Inferior parietal cortex (tissue), 1 donor: ENCODE data around the gene ZFPM1.

ENCODE experiments used
- DNase-seq: peaks from one replicate; pipeline ENCODE4 v3.0.0-alpha.2; 2016; ENCODE audit errors: extremely low spot score

Gene ZFPM1

GRCh38 chr16:88561485-88562359 lies 108.6 kb downstream of the ZFPM1 start:
- peak; percentile 66 for DNase-seq

DNA sequence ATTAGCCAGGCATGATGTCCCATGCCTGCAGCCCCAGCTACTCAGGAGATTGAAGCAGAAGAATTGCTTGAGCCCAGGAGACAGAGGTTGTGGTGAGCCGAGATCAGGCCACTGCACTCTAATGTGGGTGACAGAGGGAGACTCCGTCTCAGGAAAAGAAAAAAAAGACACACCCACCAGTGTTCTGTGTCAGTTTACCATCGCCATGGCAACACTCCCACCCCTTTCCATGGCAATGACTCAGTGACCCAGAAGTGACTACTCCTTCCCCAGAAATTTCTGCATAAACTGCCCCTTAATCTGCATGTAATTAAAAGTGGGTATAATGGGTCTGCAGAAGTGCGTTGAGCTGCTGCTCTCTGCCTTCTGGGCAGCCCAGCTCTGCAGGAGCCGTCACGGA lies 113.1 kb downstream of the ZFPM1 start:
- no peak for DNase-seq

DNA sequence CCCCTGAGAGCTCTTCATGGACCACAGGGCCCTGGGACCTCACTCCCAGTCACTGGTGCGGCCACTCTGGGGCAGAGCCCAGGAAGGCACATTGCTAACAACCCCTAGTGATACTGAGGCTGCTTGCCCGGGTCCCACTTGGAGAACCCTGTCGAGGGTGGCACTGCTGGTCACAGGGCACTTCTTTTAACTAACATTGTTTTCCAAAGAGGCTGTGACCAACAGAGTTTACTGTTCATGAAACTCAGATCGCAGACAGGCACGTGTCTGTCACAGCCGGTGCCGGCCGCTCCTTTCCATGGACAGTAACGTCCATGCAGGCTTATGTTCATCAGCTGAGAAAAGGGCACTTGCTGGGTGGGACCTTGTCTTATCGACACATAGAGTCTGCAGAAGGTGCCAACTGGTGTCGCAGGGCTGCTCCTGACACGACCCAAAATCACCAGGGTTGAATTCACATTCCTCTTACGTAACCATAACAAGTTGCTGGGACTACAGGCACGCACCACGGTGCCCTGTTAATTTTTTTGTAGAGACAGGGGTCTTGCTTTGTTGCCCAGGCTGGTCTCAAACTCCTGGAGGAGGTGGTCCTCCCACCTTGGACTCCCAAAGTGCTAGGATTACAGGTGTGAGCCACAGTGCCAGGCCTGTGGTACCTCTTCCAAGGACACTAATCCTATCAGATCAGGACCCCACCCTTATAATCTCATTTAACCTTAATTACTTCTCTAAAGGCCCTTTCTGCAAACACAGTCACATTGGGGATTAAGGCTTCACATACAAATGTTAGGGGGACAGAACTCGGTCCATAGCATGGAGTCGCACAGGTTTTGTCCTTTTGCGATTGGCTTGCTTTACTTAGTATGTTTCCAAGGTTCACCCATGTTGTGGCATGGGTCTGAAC lies 115.9 kb downstream of the ZFPM1 start:
- no peak for DNase-seq

DNA sequence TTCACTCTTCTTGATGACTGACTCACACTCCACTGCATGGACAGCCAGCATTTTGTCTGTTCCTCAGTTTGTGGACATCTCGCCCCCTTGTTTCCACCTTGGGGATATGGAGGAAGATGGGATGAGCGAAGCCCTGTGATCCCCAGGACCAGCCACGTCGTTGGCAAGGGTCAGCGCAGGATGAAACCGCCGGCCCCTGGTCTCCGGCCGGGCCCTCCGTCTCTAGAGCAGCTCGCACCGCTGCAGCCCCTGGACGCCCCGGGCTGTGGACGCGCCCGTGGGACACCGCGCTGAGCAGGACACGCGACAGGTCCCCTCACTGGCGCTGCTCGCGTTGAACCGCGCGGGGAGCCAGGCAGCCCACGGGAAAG lies 116.5 kb downstream of the ZFPM1 start:
- no peak for DNase-seq

DNA sequence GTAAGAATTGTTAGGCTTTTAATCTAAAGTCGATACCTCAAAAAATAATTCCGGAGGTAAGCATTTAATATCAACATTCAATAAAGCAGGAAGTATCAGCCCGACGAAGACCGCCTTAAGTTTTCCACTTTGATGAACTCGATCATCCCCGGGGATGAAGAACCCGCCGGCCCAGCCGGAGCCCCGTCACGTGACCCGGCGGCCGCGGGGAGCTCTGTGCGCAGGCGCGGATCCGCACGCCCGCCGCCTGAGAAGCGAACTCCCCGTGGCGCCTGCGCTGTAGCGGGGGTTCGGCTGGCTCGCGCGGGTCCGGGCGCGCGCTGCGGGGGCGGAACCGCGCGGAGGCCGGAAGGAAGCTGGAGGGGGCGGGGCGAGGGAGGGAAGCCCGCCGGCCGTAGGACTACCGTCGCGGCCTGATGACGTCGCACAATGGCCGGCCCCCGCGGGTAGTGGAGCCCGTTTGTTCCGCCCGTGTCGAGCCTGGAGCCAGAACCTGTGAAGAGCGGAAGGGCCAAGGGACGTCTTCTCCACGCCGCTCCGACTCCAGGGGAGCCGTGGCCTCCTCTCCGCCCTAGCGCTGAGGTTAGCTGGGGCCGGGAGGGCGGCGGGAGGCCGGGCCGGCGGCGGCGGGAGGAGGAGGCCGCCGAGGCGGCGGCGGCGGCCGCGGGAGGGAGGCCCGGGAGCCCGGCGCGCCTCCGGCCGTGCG lies 117.1 kb downstream of the ZFPM1 start, which contains the start of gene ZC3H18:
TSS of gene ZC3H18 (plus strand) at position 419 of the 706 bp plus-strand sequence. CDS start 6,721 bp downstream, outside the sequence.
- DNase-seq = peak; percentile 95

GRCh38 chr16:88570691-88571092 lies 117.6 kb downstream of the ZFPM1 start:
- DNase-seq = no peak

DNA sequence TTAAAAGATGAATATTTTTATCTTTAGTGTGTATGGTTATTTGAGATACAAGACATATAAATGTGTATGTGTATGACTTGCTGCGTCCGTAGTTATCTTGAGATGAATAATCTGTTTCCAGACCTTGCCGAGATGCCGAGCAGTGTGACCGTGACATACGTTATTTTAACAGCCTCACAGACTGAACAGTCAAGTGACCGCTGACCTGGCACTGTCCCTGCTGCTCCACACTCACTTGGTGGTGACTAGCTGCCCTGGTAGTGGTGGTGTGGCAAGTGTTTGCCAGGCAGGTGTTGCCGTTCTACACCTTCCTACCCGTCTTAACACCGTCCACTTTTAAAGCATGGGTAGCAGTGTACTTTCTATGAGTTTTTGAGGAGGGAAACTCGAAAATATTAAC lies 122.2 kb downstream of the ZFPM1 start:
- no peak for DNase-seq

DNA sequence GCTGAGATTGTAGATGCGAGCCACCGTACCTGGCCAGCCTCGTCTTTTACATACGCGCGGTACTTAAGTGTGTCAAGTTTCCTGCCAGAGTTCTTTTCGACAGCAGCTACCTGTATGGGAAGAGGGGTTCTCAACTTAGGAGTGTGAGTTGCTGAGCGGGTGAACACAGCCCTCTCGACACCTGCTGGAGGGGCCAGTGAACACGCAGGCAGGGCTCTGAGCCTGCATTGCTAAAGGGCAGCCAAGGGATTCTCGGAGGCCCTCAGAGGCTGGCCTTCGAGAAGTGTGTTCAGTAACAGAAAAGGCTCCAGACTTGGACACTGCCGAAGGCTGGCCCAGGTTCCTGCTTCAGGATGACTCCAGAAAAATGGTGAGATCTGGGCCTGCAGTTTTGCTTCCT lies 123.2 kb downstream of the ZFPM1 start:
- no peak for DNase-seq

GRCh38 chr16:88577166-88577565 lies 124.1 kb downstream of the ZFPM1 start:
- DNase-seq = no peak

GRCh38 chr16:88578446-88579313 lies 125.6 kb downstream of the ZFPM1 start:
- DNase-seq = no peak

- no peak for DNase-seq
These were observed 127.3 kb downstream of the ZFPM1 start for GRCh38 chr16:88580371-88580770.

DNA sequence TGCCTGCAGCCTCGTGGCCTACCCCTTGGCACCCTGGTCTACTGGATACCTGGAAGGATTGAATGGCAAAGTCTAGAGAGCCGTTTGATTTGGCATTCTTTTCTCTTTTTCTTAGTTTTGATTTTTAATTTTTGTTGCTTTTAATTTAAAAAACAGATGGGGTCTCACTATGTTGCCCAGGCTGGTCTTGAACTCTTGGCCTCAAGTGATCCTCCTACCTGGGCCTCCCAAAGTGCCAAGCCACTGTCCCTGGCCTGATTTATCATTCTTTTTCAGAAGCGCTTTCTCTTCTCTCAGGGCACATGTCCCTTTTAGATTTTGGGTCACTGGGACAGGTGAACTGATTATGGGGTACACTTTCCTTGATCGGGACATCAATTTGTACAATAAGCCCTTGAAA lies 128.0 kb downstream of the ZFPM1 start:
- DNase-seq = no peak

DNA sequence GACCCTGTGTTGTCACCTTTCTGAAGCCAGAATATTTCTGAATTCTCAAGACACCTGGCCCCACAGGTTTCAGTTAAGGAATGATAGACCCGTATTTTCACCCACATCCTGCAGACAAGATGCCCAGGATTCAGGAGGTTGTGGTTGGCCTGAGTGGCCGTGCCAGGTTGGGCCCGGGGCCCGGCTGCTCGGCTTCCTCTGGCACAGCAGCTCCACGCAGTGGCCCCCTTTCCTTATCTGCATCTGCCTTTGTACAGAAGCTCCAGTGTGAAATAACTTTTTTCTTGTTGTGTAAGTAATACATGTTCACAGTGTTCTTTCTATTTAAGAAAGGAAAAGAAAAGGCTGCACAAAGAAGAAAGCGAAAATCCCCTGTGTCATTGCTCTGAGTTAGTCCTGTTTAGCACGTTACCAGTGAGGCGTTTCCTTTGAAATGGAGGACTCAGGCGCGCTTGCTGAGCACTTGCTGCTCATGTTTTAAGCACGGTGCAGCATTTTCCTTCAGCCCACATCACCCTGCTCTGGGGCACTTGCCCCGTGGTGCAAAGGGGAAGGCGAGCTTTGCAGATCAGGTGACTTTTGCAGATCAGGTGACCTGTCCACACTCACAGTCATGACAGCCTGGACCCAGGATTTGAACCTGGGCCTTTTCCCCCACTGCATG lies 130.0 kb downstream of the ZFPM1 start:
- no peak for DNase-seq

DNA sequence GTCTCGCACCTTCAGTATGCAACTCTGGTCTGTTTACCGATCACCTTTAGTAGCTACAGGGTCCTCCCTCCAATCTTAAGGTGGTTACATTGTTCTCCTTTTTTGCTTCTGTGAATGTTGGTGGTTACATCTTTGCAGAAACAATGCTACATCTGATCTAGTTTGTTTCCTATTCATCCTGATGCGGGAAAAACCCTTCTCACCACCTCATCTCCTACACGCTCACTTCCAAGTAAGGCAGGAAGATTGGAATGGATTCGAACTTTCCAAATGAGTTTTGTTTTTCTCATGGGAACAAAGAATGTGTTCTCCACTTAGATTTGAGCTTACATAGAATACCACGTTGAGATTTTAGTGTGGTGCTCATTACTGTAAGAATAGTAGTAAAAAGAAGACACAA lies 131.6 kb downstream of the ZFPM1 start:
- no peak for DNase-seq

DNA sequence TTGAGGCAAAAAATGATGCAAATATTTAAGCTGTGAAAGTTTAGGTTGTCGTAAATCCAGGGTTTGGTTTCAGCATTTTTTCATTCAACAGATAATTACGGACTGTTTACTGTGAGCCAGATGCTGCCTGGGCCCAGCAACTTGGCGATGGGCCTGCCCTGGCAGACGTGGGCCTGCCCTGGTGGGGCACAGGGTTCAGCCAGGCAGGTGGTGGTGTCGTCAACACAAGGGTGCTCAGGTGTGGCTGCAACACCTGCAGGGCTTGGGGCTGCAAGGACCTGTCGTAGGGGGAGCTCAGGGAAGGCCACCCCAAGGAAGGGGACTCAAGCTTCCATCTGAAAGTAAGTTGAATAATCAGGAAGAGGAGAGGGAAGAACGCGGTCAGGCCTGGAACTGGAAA lies 132.2 kb downstream of the ZFPM1 start:
- no peak for DNase-seq

DNA sequence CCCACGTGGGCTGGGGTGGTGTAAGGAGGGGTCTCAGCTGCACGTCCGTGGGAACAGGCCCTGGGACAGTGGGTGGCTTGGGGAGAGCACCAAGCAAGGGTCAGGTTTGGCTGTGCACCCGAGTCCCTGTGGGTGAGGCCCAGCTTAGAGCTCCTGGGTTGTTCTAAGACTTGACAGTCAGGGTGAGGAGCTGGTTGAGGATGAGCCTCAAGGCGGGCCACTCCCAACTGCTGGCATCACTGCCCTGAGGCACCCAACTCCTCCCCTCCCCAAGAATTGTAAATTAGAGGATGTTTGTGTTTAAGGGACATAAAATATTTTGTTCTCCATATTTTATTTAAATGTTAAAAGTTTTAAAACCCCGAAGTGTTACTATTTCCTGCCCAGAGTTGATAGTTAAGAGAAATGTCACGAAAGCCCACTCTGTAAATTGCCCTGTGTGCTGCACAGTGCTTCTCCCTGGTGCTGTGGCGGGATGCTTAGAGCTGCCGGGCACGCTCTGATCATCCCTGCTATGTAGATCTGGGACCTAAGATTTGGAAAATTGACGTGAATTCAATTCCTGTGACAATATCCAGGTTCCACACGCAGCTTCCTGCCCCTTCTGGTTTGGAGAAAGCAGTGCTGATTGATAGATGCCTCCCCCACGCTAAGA lies 133.0 kb downstream of the ZFPM1 start:
- no peak for DNase-seq
